Measurements from ENCODE around the gene TTC39B.

TTC39B gene

DNA sequence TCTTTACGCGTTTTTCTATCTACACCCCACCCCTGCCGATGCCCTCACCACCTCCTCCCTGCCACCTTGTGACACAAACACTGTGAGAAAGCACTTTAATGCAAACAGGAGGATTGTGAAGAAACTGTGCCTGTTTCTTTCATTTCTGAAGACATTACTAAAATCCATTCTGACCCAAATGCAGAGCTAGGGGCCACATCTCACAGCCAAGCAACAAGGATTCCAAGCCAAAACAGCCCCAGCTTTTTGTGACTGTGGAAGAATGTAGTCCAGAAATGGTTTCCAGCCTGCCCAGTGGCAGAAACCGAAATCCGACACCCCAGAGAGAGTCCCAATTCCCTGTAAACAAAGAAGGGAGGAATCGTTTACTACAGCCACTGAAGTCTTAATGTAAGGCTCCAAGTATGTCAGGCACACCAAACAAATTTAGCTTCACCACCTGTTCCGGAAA is 190.9 kb downstream of the TTC39B start:
- peak in 1 of 2 experiments; percentile 13 for DNase-seq

DNA sequence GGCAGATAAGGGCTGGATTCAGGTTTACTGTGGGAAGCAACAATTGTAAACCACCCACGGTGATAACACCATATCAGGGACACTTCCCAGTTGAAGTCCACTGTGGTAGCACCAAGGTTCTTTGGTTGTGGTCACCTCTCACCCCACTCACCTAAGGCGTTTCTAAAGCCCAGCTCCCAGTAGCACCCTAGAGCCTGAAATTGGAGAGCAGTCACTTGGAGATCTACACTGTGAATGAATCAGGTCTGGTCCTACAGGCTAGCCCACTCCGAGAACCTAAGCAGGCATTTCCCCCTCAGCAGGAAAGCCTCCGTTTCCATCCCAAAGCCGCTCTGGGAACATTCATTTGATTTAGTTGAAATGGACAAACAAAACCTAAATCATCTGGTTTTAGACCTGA is 191.3 kb downstream of the TTC39B start:
- no peak for DNase-seq

DNA sequence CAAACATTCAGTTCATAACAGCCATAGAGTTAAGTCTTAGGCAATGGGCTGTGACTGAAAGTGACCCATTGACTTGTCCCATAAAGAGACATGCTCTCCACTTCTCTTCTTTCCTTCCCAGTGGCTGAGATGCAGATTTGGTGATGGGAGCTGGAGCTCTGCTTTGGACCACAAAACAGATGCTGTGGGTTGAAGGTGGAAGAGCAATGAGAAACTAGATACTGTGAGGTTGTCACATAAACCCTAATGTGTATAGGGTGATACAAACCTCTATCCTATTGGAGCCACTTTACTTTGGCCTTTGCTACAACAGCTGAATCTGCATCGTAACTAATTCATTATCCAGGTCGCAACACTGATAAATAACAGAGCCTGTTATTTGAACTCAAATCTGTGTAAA is 192.0 kb downstream of the TTC39B start:
- no peak for DNase-seq
